Measurements from ENCODE around the gene RNF32. TPM values are rescaled to one million over a fixed set of nuclear protein-coding genes. Genes with fewer than 3 reads are reported as not detected.

The RNF32 gene
- total and polyA plus RNA-seq, 2 of the 13 experiments (the other 11 are each of a cell fraction or from before 2014, with no cell fraction given): not detected

GRCh38 chr7:156610130-156610529 lies 30.4 kb upstream of the RNF32 start:
- FAIRE-seq: no peak
- Histone ChIP-seq H3K4me3 (replicated peaks in 1 of 3; ENCODE audit: insufficient read depth in 1 of 3, low read depth in 2 of 3, low read length in 3 of 3) (peak overlapping the region in 1 of 3 experiments; percentile 33; a peak in 1 of 6 replicates), H3K36me3 (replicated peaks in 1 of 2; ENCODE audit: control insufficient read depth in 1 of 2, insufficient read depth in 2 of 2, low read length in 2 of 2) (no peaks in the 10 kb centered on the region), H4K20me1 (ENCODE audit: insufficient read depth, low read length) (no peaks in the 10 kb centered on the region), H3K79me2 (ENCODE audit: insufficient read depth, low read length) (no peaks in the 10 kb centered on the region), H3K9ac (ENCODE audit: insufficient read depth, low read depth, low read length) (peak overlapping the region; percentile 68), H3K4me1 (ENCODE audit: insufficient read depth, low read length) (peaks cover 71% of the 10 kb centered on the region), H3K27me3 (ENCODE audit: control insufficient read depth in 1 of 2, insufficient read depth in 2 of 2, low read length in 2 of 2) (no peaks in the 10 kb centered on the region), H3K9me3 (ENCODE audit: low read length) (no peaks in the 10 kb centered on the region), H3K27ac (ENCODE audit: extremely low read length, insufficient read depth, low read length) (peak overlapping the region; percentile 100), H3K4me2 (ENCODE audit: low read depth, low read length) (no peak overlapping the region), H2AFZ (ENCODE audit: low read length) (no peak overlapping the region)
- in situ Hi-C loops (cut with HindIII; ENCODE audit: extremely low pct_ligation_motif_present, low pct_unique_long_range_greater_than_20kb): no loop called here
- WGBS (ENCODE audit: low lambda C conversion rate): 89% methylated on average over 11 of the region's 11 CpGs
- no peak for ATAC-seq
- intact Hi-C loops (cut with micrococcal nuclease; ENCODE audit: unreplicated experiment): no loop called here
- DNase-seq (ENCODE audit: low spot score): no peak
- ChIA-PET CTCF (ENCODE audit: low intra/inter-chr PET ratio, low total read pairs) (no interaction called here), POLR2A (interaction anchor here (1.4 to 2.6 kb wide), 2 partner anchors 9 to 83 kb away, joined by 12 to 16 read pairs; no protein-coding TSS in a partner anchor)
- no TSS peak for BruUV-seq (replicated peaks)
- peak; percentile 91 for TF ChIP-seq ZBTB38 (CRISPR knock-in tag; IDR thresholded peaks at IDR 0.05)
- TF ChIP-seq ZBTB34 (CRISPR knock-in tag; IDR thresholded peaks at IDR 0.05): no peak
- no peak for TF ChIP-seq CREB3 (CRISPR knock-in tag; IDR thresholded peaks at IDR 0.05)
- TF ChIP-seq KDM5A (IDR thresholded peaks at IDR 0.05; ENCODE audit: borderline replicate concordance, low read length): no peak
- no peak for TF ChIP-seq E2F2 (CRISPR knock-in tag; IDR thresholded peaks at IDR 0.05; ENCODE audit: borderline replicate concordance)
- TF ChIP-seq YY1 (IDR thresholded peaks at IDR 0.05; ENCODE audit: insufficient read depth, insufficient replicate concordance, low read depth, low read length): no peak
- 0 out of 2 replicates have a peak, but pooled peaks have one; percentile 12 for TF ChIP-seq SALL1 (CRISPR knock-in tag; IDR thresholded peaks at IDR 0.05)
- TF ChIP-seq RBAK (CRISPR knock-in tag; IDR thresholded peaks at IDR 0.05): no peak
- no peak for TF ChIP-seq ZGPAT (CRISPR knock-in tag; IDR thresholded peaks at IDR 0.05)
- no peak for TF ChIP-seq ZNF703 (CRISPR knock-in tag; IDR thresholded peaks at IDR 0.05; ENCODE audit: borderline replicate concordance)
- TF ChIP-seq FOXA3 (CRISPR knock-in tag; IDR thresholded peaks at IDR 0.05): no peak
- TF ChIP-seq ZNF773 (CRISPR knock-in tag; IDR thresholded peaks at IDR 0.05; ENCODE audit: borderline replicate concordance): no peak
- TF ChIP-seq NR3C1 (CRISPR knock-in tag; IDR thresholded peaks at IDR 0.05): no peak
- TF ChIP-seq ZNF589 (CRISPR knock-in tag; conservative IDR thresholded peaks at IDR 0.05): 0 out of 2 replicates have a peak, but pooled peaks have one; percentile 35
- TF ChIP-seq MTA1 (CRISPR knock-in tag; IDR thresholded peaks at IDR 0.05; ENCODE audit: borderline replicate concordance): no peak
- peak; percentile 30 for TF ChIP-seq PRPF4 (IDR thresholded peaks at IDR 0.05; ENCODE audit: low read depth, low read length, poor library complexity, severe bottlenecking)
- 0 out of 2 replicates have a peak, but pooled peaks have one; percentile 6 for TF ChIP-seq GABPB1 (CRISPR knock-in tag; IDR thresholded peaks at IDR 0.05)

All from HepG2 (cell line).